Measurements from ENCODE around the gene LRRC51. TPM values are rescaled to one million over a fixed set of nuclear protein-coding genes. Genes with fewer than 3 reads are reported as not detected.
A peak's percentile ranks its signal among the peaks of the same experiment; 100 is the strongest.

LRRC51 gene
- total RNA-seq, 1 donor from 2014 or later = 2.6 TPM

DNA sequence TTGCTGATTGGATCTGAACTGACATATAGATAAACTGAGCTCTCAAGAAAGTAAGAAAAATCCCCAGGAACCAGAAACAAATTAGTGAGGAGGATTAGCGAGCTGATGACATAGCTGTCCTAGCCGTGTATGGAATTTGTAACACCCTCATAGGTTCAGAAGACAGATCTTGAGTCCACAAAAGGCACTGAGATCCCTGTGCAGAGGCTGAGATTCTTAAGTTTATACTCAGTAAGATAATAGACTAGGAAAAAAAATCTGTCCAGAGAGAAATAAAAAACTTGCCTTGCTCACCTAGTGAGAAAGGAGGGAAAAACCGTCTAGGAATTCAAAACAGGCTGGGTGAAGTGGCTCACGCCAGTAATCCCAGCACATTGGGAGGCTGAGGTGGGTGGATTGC is 4.9 kb upstream of the LRRC51 start:
- no peaks in the 10 kb centered on the region for H3K27me3 ChIP-seq (ENCODE audit: control insufficient read depth, insufficient read depth, low read length)
- FAIRE-seq = no peak
- H3K4me3 ChIP-seq (ENCODE audit: low read depth, low read length) = no peak overlapping the region
- TF ChIP-seq, protein P1, sequence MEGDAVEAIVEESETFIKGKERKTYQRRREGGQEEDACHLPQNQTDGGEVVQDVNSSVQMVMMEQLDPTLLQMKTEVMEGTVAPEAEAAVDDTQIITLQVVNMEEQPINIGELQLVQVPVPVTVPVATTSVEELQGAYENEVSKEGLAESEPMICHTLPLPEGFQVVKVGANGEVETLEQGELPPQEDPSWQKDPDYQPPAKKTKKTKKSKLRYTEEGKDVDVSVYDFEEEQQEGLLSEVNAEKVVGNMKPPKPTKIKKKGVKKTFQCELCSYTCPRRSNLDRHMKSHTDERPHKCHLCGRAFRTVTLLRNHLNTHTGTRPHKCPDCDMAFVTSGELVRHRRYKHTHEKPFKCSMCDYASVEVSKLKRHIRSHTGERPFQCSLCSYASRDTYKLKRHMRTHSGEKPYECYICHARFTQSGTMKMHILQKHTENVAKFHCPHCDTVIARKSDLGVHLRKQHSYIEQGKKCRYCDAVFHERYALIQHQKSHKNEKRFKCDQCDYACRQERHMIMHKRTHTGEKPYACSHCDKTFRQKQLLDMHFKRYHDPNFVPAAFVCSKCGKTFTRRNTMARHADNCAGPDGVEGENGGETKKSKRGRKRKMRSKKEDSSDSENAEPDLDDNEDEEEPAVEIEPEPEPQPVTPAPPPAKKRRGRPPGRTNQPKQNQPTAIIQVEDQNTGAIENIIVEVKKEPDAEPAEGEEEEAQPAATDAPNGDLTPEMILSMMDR (IDR thresholded peaks at IDR 0.05; ENCODE audit: insufficient read depth, low read length, severe bottlenecking) = no peak
- DNase-seq (ENCODE audit: low read depth) = no peak
- peaks cover 2% of the 10 kb centered on the region for H3K36me3 ChIP-seq (ENCODE audit: control insufficient read depth, insufficient read depth, low read length)

DNA sequence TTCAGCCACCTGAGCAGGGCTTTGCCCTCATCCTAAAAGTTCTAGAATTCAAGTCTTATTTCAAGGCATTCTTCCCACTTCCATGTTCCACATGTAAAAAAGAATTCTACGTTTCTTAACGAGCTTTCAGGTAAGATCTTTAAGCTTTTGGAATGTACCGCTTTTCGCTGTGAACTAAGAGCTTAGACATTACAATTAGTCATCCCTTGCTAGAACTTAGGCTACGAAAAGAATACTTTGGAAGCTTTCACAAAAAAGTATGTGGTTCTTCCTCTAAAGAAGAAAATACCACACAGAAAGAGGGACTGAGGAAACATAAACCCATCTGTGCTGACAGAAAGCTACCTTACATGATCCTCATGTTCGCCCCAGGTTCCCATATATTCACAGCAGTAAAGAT is 2.2 kb upstream of the LRRC51 start:
- no peak for FAIRE-seq
- Histone ChIP-seq H3K27me3 (ENCODE audit: control insufficient read depth, insufficient read depth, low read length) (no peaks in the 10 kb centered on the region), H3K4me3 (ENCODE audit: low read depth, low read length) (peak overlapping the region; percentile 65), H3K36me3 (ENCODE audit: control insufficient read depth, insufficient read depth, low read length) (peaks cover 2% of the 10 kb centered on the region)
- TF ChIP-seq, protein P1 (IDR thresholded peaks at IDR 0.05; ENCODE audit: insufficient read depth, low read length, severe bottlenecking) = no peak
- peak; percentile 61 for DNase-seq (ENCODE audit: low read depth)

DNA sequence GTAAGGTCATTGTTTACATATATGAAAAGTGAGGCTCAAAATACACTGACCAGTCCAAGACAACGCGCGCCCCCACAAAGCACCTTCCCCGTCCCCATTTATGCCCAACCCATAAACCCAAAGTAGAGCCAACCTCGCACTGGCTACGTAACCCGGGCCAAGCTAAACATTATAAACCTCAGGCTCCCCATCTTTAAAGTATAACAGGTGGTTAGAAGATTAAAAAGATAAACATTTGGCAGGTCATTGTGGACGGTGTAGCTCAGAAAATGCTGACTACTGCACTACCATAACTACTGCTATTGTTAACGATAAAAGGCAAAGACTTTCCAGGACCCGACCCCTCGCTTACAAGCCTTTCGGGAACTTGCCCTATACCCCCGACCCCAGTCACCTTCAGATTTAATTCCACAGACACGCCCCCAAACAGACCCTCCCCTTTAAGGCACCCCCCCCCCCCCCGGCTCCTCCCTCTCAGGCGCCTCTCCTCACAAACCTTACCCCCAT is 778 bp upstream of the LRRC51 start:
- DNase-seq (ENCODE audit: low read depth) = no peak
- FAIRE-seq = no peak
- Histone ChIP-seq H3K27me3 (ENCODE audit: control insufficient read depth, insufficient read depth, low read length) (no peaks in the 10 kb centered on the region), H3K4me3 (ENCODE audit: low read depth, low read length) (peak overlapping the region; percentile 65), H3K36me3 (ENCODE audit: control insufficient read depth, insufficient read depth, low read length) (peaks cover 1% of the 10 kb centered on the region)
- TF ChIP-seq, protein P1 (IDR thresholded peaks at IDR 0.05; ENCODE audit: insufficient read depth, low read length, severe bottlenecking) = no peak

DNA sequence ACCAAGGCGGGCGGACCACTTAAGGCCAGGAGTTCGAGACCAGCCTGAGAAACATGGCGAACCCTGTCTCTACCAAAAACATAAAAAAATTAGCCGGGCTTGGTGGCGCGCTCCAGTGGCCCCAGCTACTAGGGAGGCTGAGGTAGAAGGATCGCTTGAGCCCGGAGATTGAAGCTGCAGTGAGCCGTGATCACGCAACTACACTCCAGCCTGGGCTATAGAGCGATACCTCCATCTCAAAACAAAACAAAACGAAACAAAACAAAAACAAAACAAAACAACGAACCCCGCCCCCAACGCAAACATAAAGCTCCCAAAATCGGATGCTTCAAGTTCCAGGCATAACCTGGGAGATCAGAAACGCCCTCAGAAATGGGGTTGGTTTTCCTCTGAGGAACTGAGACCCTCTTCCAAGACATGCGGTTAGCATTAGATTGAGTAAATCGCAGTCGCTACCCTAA is 564 bp downstream of the LRRC51 start:
- peak overlapping the region; percentile 65 for H3K4me3 ChIP-seq (ENCODE audit: low read depth, low read length)
- FAIRE-seq (no peak), DNase-seq (ENCODE audit: low read depth) (no peak)
- H3K36me3 ChIP-seq (ENCODE audit: control insufficient read depth, insufficient read depth, low read length) = peaks cover 3% of the 10 kb centered on the region
- TF ChIP-seq, protein P1 (IDR thresholded peaks at IDR 0.05; ENCODE audit: insufficient read depth, low read length, severe bottlenecking) = no peak
- no peaks in the 10 kb centered on the region for H3K27me3 ChIP-seq (ENCODE audit: control insufficient read depth, insufficient read depth, low read length)

DNA sequence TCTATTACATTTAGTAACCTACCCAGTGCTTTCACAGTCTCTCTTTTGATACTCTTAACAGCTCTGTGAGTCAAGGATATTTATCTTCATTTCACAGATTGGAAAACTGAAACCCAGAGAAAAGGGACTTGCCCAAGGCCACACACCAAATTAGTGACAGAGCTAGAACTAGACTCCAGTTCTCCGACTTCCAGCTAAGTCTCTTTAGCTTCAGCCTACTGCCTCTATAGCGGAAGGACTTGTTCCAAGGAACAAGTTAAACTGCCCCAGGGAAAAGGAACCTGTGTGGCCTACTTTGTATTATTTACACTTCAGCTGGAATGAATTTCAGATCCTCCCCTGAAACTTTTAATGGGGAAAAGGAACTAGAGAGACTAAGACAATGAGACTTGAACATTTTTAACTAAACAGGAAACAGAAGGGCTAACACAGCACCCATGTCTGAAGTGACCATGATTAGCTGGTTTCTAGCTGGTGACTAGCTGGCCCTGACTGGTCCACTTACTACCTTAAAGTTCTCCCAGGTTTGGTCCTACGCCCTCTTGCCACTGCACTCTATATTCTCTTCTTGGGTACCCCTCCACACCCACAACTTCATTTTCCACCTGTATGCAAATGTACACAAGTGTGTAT is 1.3 kb downstream of the LRRC51 start:
- H3K36me3 ChIP-seq (ENCODE audit: control insufficient read depth, insufficient read depth, low read length) = peaks cover 3% of the 10 kb centered on the region
- no peak overlapping the region for H3K4me3 ChIP-seq (ENCODE audit: low read depth, low read length)
- DNase-seq (ENCODE audit: low read depth) (peak; percentile 54), FAIRE-seq (no peak)
- TF ChIP-seq, protein P1 (IDR thresholded peaks at IDR 0.05; ENCODE audit: insufficient read depth, low read length, severe bottlenecking) = no peak
- H3K27me3 ChIP-seq (ENCODE audit: control insufficient read depth, insufficient read depth, low read length) = no peaks in the 10 kb centered on the region

DNA sequence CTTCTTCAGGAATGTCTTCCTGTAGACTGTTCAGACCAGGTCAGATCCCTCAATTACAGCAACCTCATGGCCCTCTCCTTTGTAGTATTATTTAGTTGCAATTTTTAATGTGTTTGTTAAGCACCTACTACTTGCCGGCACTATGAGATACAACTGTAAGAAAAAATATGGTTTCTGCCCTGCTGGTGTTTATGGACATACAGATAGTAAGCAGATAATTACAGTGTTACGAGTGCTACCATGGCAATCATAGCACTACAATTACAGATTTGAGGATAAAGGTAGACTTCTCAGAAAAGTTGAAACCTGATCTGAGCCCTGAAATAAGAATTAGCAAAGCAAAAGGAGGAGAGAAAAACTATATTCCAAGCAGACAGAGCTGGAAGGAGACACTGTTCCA is 2.8 kb downstream of the LRRC51 start:
- H3K27me3 ChIP-seq (ENCODE audit: control insufficient read depth, insufficient read depth, low read length) = no peaks in the 10 kb centered on the region
- FAIRE-seq = no peak
- TF ChIP-seq, protein P1 (IDR thresholded peaks at IDR 0.05; ENCODE audit: insufficient read depth, low read length, severe bottlenecking) = no peak
- peaks cover 6% of the 10 kb centered on the region for H3K36me3 ChIP-seq (ENCODE audit: control insufficient read depth, insufficient read depth, low read length)
- no peak for DNase-seq (ENCODE audit: low read depth)
- H3K4me3 ChIP-seq (ENCODE audit: low read depth, low read length) = no peak overlapping the region

All from bronchial epithelial cell (primary cell).